ENCODE results near the gene PTHLH. TPM values are rescaled to one million over a fixed set of nuclear protein-coding genes. Genes with fewer than 3 reads are reported as not detected.

Gene PTHLH
- total RNA-seq, 6 experiments from 2014 or later: not detected

DNA sequence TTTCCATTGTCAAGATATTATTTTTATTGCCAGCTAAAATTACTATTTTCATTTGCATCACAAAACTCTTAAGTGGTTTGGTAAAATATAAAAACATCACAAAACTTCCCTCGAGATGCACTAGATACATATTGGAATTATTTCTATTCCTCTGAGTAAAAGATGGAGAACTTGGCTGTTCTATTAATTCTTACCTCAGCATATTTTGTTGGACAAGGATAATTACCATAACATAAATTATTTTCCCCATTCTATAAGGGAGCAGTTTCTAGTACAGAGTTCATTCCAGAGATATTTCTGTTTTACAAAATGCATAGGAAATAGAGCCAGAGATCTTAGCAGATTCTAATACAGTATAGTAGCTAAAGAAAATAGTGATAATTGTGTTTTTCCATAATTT, 42.6 kb upstream of the PTHLH start:
- DNase-seq (no peak), ATAC-seq (no peak)
- Histone ChIP-seq H3K4me1 (no peaks in the 10 kb centered on the region), H3K4me3 (no peak overlapping the region), H3K9me3 (no peaks in the 10 kb centered on the region), H3K27ac (no peak overlapping the region), H3K27me3 (no peaks in the 10 kb centered on the region), H3K36me3 (no peaks in the 10 kb centered on the region)
- 39% methylated on average over 1 of the region's 1 CpG for WGBS (ENCODE audit: insufficient coverage, low coverage, low lambda C conversion rate, missing lambda C conversion rate)
- TF ChIP-seq POLR2A (IDR thresholded peaks at IDR 0.05): no peak
- TF ChIP-seq, protein P1, sequence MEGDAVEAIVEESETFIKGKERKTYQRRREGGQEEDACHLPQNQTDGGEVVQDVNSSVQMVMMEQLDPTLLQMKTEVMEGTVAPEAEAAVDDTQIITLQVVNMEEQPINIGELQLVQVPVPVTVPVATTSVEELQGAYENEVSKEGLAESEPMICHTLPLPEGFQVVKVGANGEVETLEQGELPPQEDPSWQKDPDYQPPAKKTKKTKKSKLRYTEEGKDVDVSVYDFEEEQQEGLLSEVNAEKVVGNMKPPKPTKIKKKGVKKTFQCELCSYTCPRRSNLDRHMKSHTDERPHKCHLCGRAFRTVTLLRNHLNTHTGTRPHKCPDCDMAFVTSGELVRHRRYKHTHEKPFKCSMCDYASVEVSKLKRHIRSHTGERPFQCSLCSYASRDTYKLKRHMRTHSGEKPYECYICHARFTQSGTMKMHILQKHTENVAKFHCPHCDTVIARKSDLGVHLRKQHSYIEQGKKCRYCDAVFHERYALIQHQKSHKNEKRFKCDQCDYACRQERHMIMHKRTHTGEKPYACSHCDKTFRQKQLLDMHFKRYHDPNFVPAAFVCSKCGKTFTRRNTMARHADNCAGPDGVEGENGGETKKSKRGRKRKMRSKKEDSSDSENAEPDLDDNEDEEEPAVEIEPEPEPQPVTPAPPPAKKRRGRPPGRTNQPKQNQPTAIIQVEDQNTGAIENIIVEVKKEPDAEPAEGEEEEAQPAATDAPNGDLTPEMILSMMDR (IDR thresholded peaks at IDR 0.05): no peak
- intact Hi-C loops (cut with DNase I): no loop called here

DNA sequence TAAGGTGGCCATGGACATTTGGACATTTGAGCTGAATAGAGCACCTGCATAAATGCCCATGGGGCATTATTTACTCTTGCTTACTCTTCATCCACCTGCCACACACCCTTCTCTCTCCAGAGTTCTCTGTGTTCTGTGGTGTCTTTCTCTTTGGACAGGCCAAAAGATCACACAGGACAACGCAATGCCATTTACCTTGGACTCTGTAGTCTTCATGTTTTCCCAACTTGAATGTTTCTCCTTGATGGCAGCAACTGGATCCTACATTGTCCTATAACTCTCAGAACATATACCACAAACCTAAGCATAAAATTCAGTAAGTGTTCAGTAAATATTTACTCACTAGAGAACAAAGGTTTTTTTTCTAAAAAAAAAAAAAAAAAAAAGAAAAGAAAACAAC, 41.7 kb upstream of the PTHLH start:
- no peaks in the 10 kb centered on the region for H3K9me3 ChIP-seq
- no peak overlapping the region for H3K4me3 ChIP-seq
- 58% methylated on average over 1 of the region's 1 CpG for WGBS (ENCODE audit: insufficient coverage, low coverage, low lambda C conversion rate, missing lambda C conversion rate)
- H3K27me3 ChIP-seq: no peaks in the 10 kb centered on the region
- intact Hi-C loops (cut with DNase I): no loop called here
- no peak for ATAC-seq
- no peak for DNase-seq
- no peak overlapping the region for H3K27ac ChIP-seq
- TF ChIP-seq, protein P1 (IDR thresholded peaks at IDR 0.05): no peak
- H3K36me3 ChIP-seq: no peaks in the 10 kb centered on the region
- no peaks in the 10 kb centered on the region for H3K4me1 ChIP-seq

GRCh38 chr12:28012333-28012918, 39.9 kb upstream of the PTHLH start:
- H3K4me3 ChIP-seq: no peak overlapping the region
- no peaks in the 10 kb centered on the region for H3K4me1 ChIP-seq
- no peaks in the 10 kb centered on the region for H3K27me3 ChIP-seq
- 61% methylated on average over 4 of the region's 5 CpGs for WGBS (ENCODE audit: insufficient coverage, low coverage, low lambda C conversion rate, missing lambda C conversion rate)
- intact Hi-C loops (cut with DNase I): no loop called here
- no peak for ATAC-seq
- H3K9me3 ChIP-seq: no peaks in the 10 kb centered on the region
- no peak overlapping the region for H3K27ac ChIP-seq
- no peaks in the 10 kb centered on the region for H3K36me3 ChIP-seq
- no peak for TF ChIP-seq POLR2A (IDR thresholded peaks at IDR 0.05)
- TF ChIP-seq, protein P1 (IDR thresholded peaks at IDR 0.05): no peak
- no peak for DNase-seq

- no peak overlapping the region for H3K4me3 ChIP-seq
- no peaks in the 10 kb centered on the region for H3K27me3 ChIP-seq
- H3K4me1 ChIP-seq: no peaks in the 10 kb centered on the region
- 43% methylated on average over 2 of the region's 2 CpGs for WGBS (ENCODE audit: insufficient coverage, low coverage, low lambda C conversion rate, missing lambda C conversion rate)
- ATAC-seq (no peak), DNase-seq (no peak)
- H3K36me3 ChIP-seq: no peaks in the 10 kb centered on the region
- H3K9me3 ChIP-seq: no peaks in the 10 kb centered on the region
- H3K27ac ChIP-seq: no peak overlapping the region
- TF ChIP-seq, protein P1 (IDR thresholded peaks at IDR 0.05): no peak
- TF ChIP-seq POLR2A (IDR thresholded peaks at IDR 0.05): no peak
- intact Hi-C loops (cut with DNase I): no loop called here
These were observed 37.5 kb upstream of the PTHLH start for GRCh38 chr12:28010036-28010435.

DNA sequence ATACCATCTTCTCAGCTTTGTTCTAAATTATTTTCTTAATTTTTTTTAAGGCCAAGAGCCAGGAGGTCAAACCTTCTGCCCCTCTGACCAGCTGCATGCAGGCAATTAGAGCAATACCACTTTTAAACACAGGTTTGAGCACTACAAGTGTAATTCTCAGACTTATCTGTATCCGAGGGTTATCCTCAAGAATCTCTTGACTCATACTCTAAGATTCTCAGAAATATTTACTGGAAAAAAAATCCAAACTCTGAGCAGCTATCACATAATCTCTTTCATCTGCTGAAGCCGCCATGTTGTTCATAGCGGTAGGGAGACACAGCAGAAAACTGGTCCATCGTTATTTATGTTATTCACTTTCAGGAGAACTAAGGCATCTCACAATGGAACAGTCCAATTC, 27.4 kb upstream of the PTHLH start:
- 73% methylated on average over 4 of the region's 4 CpGs for WGBS (ENCODE audit: insufficient coverage, low coverage, low lambda C conversion rate, missing lambda C conversion rate)
- intact Hi-C loops (cut with DNase I): no loop called here
- Histone ChIP-seq H3K4me1 (no peaks in the 10 kb centered on the region), H3K36me3 (no peaks in the 10 kb centered on the region), H3K27me3 (no peaks in the 10 kb centered on the region), H3K9me3 (no peaks in the 10 kb centered on the region), H3K4me3 (no peak overlapping the region), H3K27ac (no peak overlapping the region)
- DNase-seq (no peak), ATAC-seq (no peak)
- no peak for TF ChIP-seq POLR2A (IDR thresholded peaks at IDR 0.05)
- TF ChIP-seq, protein P1 (IDR thresholded peaks at IDR 0.05): no peak
